ENCODE measurements around the gene GSTO2. TPM values are rescaled to one million over a fixed set of nuclear protein-coding genes. Genes with fewer than 3 reads are reported as not detected.

Gene GSTO2
- total and polyA plus RNA-seq, 8 donors = 9.5 to 33.6 (median 29.1) TPM

- peak overlapping the region; percentile 87 to 100 for H3K27ac ChIP-seq
- ATAC-seq (peak; percentile 16), DNase-seq (peak in 3 of 4 donors; percentile 54 to 72 (median 68))
- H3K4me1 ChIP-seq = peaks cover 71 to 100% of the 10 kb centered on the region in 2 donors
- no peak overlapping the region for H3K4me3 ChIP-seq
- intact Hi-C loops (cut with DNase I) = no loop called here
- H3K9me3 ChIP-seq = no peaks in the 10 kb centered on the region
- TF ChIP-seq CTCF (IDR thresholded peaks at IDR 0.05) = no peak
- H3K36me3 ChIP-seq = peaks cover 0 to 11% of the 10 kb centered on the region in 2 donors
- no peaks in the 10 kb centered on the region for H3K27me3 ChIP-seq
Measured at GRCh38 chr10:104330168-104331110, 61.5 kb downstream of the GSTO2 start.

- intact Hi-C loops (cut with DNase I) = no loop called here
- no peak for TF ChIP-seq CTCF (IDR thresholded peaks at IDR 0.05)
- H3K27ac ChIP-seq = peak overlapping the region; percentile 87 to 100
- DNase-seq = peak in 3 of 4 donors; percentile 30 to 82 (median 51)
- H3K4me3 ChIP-seq = no peak overlapping the region
- H3K9me3 ChIP-seq = no peaks in the 10 kb centered on the region
- no peaks in the 10 kb centered on the region for H3K27me3 ChIP-seq
- peak; percentile 31 for ATAC-seq
- peaks cover 0 to 11% of the 10 kb centered on the region in 2 donors for H3K36me3 ChIP-seq
- H3K4me1 ChIP-seq = peaks cover 71 to 100% of the 10 kb centered on the region in 2 donors
Measured at GRCh38 chr10:104331208-104331838, 62.3 kb downstream of the GSTO2 start.

GRCh38 chr10:104332243-104333031, 63.5 kb downstream of the GSTO2 start:
- H3K27me3 ChIP-seq = no peaks in the 10 kb centered on the region
- no peak for TF ChIP-seq CTCF (IDR thresholded peaks at IDR 0.05)
- peak overlapping the region; percentile 87 to 100 for H3K27ac ChIP-seq
- H3K4me1 ChIP-seq = peaks cover 65 to 97% of the 10 kb centered on the region in 2 donors
- H3K9me3 ChIP-seq = no peaks in the 10 kb centered on the region
- H3K4me3 ChIP-seq = no peak overlapping the region
- H3K36me3 ChIP-seq = peaks cover 0 to 11% of the 10 kb centered on the region in 2 donors
- intact Hi-C loops (cut with DNase I) = no loop called here
- ATAC-seq (no peak), DNase-seq (peak in 1 of 4 donors; percentile 17)

- Histone ChIP-seq H3K9me3 (no peaks in the 10 kb centered on the region), H3K27ac (peak overlapping the region; percentile 87 to 100), H3K36me3 (peaks cover 0 to 11% of the 10 kb centered on the region in 2 donors), H3K27me3 (no peaks in the 10 kb centered on the region), H3K4me3 (no peak overlapping the region), H3K4me1 (peaks cover 57 to 90% of the 10 kb centered on the region in 2 donors)
- no peak for TF ChIP-seq CTCF (IDR thresholded peaks at IDR 0.05)
- ATAC-seq (no peak), DNase-seq (peak in 2 of 4 donors; percentile 31 to 63)
- intact Hi-C loops (cut with DNase I) = no loop called here
Measured at GRCh38 chr10:104333032-104333727, 64.2 kb downstream of the GSTO2 start.

All from left lung (tissue), 10 donors.